Measurements from ENCODE around the gene BIRC3. TPM values are rescaled to one million over a fixed set of nuclear protein-coding genes. Genes with fewer than 3 reads are reported as not detected.

BIRC3 gene
- polyA plus RNA-seq, 1 donor from 2014 or later = not detected

DNA sequence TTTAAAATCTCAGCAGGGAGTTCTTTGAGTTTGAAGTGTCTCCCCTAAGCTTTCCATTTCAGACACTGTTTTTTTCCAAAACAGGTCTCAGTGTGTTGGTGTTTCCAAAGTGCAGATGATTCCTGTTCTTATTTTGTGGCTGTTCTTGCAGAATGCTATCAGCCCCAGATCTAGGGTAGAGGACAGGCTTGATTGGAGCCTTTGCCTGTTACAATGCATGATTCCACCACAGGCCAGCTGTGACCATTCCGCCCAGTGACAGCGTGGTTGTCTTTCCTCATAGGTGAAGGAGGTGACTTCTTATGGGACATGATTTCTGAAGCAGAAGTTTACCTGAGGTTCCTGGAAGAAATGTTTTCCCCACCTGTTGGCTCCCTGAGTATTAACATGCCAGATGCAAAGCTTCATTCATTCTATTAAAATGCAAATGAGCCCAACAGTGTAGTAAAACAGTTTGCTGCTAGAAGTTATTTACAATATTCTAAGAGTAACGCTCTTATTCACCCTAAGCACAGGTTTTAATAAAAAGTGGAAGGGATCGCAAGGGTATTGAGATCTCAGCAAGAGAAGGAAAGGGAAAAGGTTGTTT, 36.9 kb upstream of the BIRC3 start:
- Histone ChIP-seq H3F3A (ENCODE audit: insufficient read depth, low read length, poor library complexity, severe bottlenecking) (no peaks in the 10 kb centered on the region), H3K9me2 (ENCODE audit: insufficient read depth, low read length) (no peaks in the 10 kb centered on the region), H4K20me1 (ENCODE audit: insufficient read depth) (no peaks in the 10 kb centered on the region), H3K36me3 (ENCODE audit: insufficient read depth, low read length) (no peaks in the 10 kb centered on the region), H3K27ac (ENCODE audit: low read length) (no peak overlapping the region), H3K79me2 (replicated peaks; ENCODE audit: insufficient read depth, low read length) (no peaks in the 10 kb centered on the region), H2AFZ (ENCODE audit: low read depth, low read length) (no peak overlapping the region), H3K27me3 (ENCODE audit: insufficient read depth, low read depth, low read length) (no peaks in the 10 kb centered on the region), H3K4me3 (ENCODE audit: low read length) (no peak overlapping the region), H3K9ac (ENCODE audit: low read length) (no peak overlapping the region), H3K4me2 (ENCODE audit: low read length) (no peak overlapping the region), H3K9me3 (ENCODE audit: low read length) (no peaks in the 10 kb centered on the region)
- no peak for TF ChIP-seq TAF1 (IDR thresholded peaks at IDR 0.05; ENCODE audit: low read depth)
- no peak for TF ChIP-seq MXI1 (conservative IDR thresholded peaks at IDR 0.05; ENCODE audit: poor library complexity, severe bottlenecking)
- TF ChIP-seq POLR2AphosphoS5 (IDR thresholded peaks at IDR 0.05) = no peak
- no peak for TF ChIP-seq EZH2 (IDR thresholded peaks at IDR 0.05; ENCODE audit: borderline replicate concordance, insufficient read depth, low read length, poor library complexity, severe bottlenecking)
- TF ChIP-seq RAD21 (conservative IDR thresholded peaks at IDR 0.05) = no peak
- TF ChIP-seq, protein P1, sequence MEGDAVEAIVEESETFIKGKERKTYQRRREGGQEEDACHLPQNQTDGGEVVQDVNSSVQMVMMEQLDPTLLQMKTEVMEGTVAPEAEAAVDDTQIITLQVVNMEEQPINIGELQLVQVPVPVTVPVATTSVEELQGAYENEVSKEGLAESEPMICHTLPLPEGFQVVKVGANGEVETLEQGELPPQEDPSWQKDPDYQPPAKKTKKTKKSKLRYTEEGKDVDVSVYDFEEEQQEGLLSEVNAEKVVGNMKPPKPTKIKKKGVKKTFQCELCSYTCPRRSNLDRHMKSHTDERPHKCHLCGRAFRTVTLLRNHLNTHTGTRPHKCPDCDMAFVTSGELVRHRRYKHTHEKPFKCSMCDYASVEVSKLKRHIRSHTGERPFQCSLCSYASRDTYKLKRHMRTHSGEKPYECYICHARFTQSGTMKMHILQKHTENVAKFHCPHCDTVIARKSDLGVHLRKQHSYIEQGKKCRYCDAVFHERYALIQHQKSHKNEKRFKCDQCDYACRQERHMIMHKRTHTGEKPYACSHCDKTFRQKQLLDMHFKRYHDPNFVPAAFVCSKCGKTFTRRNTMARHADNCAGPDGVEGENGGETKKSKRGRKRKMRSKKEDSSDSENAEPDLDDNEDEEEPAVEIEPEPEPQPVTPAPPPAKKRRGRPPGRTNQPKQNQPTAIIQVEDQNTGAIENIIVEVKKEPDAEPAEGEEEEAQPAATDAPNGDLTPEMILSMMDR (IDR thresholded peaks at IDR 0.05; ENCODE audit: poor library complexity, severe bottlenecking) = no peak
- TF ChIP-seq SMC3 (conservative IDR thresholded peaks at IDR 0.05; ENCODE audit: poor library complexity) = no peak
- no peak for TF ChIP-seq EP300 (conservative IDR thresholded peaks at IDR 0.05; ENCODE audit: poor library complexity, severe bottlenecking)
- TF ChIP-seq, protein P2, sequence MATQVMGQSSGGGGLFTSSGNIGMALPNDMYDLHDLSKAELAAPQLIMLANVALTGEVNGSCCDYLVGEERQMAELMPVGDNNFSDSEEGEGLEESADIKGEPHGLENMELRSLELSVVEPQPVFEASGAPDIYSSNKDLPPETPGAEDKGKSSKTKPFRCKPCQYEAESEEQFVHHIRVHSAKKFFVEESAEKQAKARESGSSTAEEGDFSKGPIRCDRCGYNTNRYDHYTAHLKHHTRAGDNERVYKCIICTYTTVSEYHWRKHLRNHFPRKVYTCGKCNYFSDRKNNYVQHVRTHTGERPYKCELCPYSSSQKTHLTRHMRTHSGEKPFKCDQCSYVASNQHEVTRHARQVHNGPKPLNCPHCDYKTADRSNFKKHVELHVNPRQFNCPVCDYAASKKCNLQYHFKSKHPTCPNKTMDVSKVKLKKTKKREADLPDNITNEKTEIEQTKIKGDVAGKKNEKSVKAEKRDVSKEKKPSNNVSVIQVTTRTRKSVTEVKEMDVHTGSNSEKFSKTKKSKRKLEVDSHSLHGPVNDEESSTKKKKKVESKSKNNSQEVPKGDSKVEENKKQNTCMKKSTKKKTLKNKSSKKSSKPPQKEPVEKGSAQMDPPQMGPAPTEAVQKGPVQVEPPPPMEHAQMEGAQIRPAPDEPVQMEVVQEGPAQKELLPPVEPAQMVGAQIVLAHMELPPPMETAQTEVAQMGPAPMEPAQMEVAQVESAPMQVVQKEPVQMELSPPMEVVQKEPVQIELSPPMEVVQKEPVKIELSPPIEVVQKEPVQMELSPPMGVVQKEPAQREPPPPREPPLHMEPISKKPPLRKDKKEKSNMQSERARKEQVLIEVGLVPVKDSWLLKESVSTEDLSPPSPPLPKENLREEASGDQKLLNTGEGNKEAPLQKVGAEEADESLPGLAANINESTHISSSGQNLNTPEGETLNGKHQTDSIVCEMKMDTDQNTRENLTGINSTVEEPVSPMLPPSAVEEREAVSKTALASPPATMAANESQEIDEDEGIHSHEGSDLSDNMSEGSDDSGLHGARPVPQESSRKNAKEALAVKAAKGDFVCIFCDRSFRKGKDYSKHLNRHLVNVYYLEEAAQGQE (IDR thresholded peaks at IDR 0.05; ENCODE audit: borderline replicate concordance) = no peak

DNA sequence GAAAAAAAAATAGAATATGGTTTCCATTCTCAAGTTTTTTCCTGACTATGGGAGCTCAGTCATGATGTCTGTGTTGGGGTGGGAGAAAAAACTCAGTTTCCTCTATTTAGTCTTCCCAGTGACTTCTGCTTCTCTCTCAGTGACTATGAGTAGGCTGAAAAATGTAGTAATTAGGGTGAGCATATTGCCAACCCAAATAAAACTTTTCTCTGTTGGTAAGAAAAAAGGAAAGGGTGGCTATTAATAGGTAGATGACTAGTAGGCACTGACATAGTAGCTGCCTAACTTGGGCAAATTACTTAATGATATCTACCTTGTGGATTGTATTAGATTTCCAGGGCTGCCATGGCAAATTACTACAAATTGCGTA, 34.2 kb upstream of the BIRC3 start:
- Histone ChIP-seq H3K27ac (ENCODE audit: low read length) (no peak overlapping the region), H3K4me3 (ENCODE audit: low read length) (no peak overlapping the region), H2AFZ (ENCODE audit: low read depth, low read length) (no peak overlapping the region), H3K9me2 (ENCODE audit: insufficient read depth, low read length) (no peaks in the 10 kb centered on the region), H3K27me3 (ENCODE audit: insufficient read depth, low read depth, low read length) (no peaks in the 10 kb centered on the region), H3K9me3 (ENCODE audit: low read length) (no peaks in the 10 kb centered on the region), H4K20me1 (ENCODE audit: insufficient read depth) (no peaks in the 10 kb centered on the region), H3K9ac (ENCODE audit: low read length) (no peak overlapping the region), H3F3A (ENCODE audit: insufficient read depth, low read length, poor library complexity, severe bottlenecking) (no peaks in the 10 kb centered on the region), H3K79me2 (replicated peaks; ENCODE audit: insufficient read depth, low read length) (no peaks in the 10 kb centered on the region), H3K36me3 (ENCODE audit: insufficient read depth, low read length) (no peaks in the 10 kb centered on the region), H3K4me2 (ENCODE audit: low read length) (no peak overlapping the region)
- TF ChIP-seq RAD21 (conservative IDR thresholded peaks at IDR 0.05) (no peak), SMC3 (conservative IDR thresholded peaks at IDR 0.05; ENCODE audit: poor library complexity) (no peak), TAF1 (IDR thresholded peaks at IDR 0.05; ENCODE audit: low read depth) (no peak), EZH2 (IDR thresholded peaks at IDR 0.05; ENCODE audit: borderline replicate concordance, insufficient read depth, low read length, poor library complexity, severe bottlenecking) (no peak), EP300 (conservative IDR thresholded peaks at IDR 0.05; ENCODE audit: poor library complexity, severe bottlenecking) (no peak), MXI1 (conservative IDR thresholded peaks at IDR 0.05; ENCODE audit: poor library complexity, severe bottlenecking) (no peak), POLR2AphosphoS5 (IDR thresholded peaks at IDR 0.05) (no peak)
- TF ChIP-seq, protein P2 (IDR thresholded peaks at IDR 0.05; ENCODE audit: borderline replicate concordance) = no peak
- TF ChIP-seq, protein P1 (IDR thresholded peaks at IDR 0.05; ENCODE audit: poor library complexity, severe bottlenecking) = no peak

All from neural cell (in vitro differentiated cells).